Smooth muscle cell (in vitro differentiated cells): ENCODE results near the gene HEXD. TPM values are rescaled to one million over a fixed set of nuclear protein-coding genes. Genes with fewer than 3 reads are reported as not detected.
"Not testable (repeated sequence)": the region's sequence is repeated elsewhere in the genome, so short reads cannot be mapped to it uniquely, and the experiment has no call there.

Source experiments
- DNase-seq: peaks from one replicate; lab custom pipeline; 2025; ENCODE audit not compliant: unreplicated experiment; lab: John Stamatoyannopoulos, UW
- H2AFZ ChIP-seq: fragments of 200-600 bp; sonication (generic); 2 replicates; pipeline ENCODE4 v1.6.0; 2016; ENCODE audit warnings: antibody characterized with exemption, low read depth, mild to moderate bottlenecking
- H3F3A ChIP-seq: fragments of 200-600 bp; sonication (generic); 2 replicates; pipeline ENCODE4 v1.6.0; 2017; ENCODE audit warnings: antibody characterized with exemption, low read depth
- H3K27ac ChIP-seq: fragments of 200-600 bp; sonication (generic); 2 replicates; pipeline ENCODE4 v1.5.1; 2016; ENCODE audit warnings: low read depth, mild to moderate bottlenecking
- H3K27me3 ChIP-seq: fragments of 200-600 bp; sonication (generic); 2 replicates; pipeline ENCODE4 v1.6.1; 2016; ENCODE audit warnings: low read depth, mild to moderate bottlenecking
- H3K36me3 ChIP-seq: fragments of 200-600 bp; sonication (generic); 2 replicates; pipeline ENCODE4 v1.5.1; 2016; ENCODE audit warnings: low read depth
- H3K4me1 ChIP-seq: fragments of 200-600 bp; sonication (generic); 2 replicates; pipeline ENCODE4 v1.5.1; 2016; ENCODE audit warnings: low read depth
- H3K4me2 ChIP-seq: fragments of 200-600 bp; sonication (generic); 2 replicates; pipeline ENCODE4 v1.6.0; 2016; ENCODE audit warnings: mild to moderate bottlenecking
- H3K4me3 ChIP-seq: fragments of 200-600 bp; sonication (generic); 2 replicates; pipeline ENCODE4 v1.5.1; 2016; ENCODE audit warnings: mild to moderate bottlenecking
- H3K79me2 ChIP-seq: fragments of 200-600 bp; sonication (generic); 2 replicates; pipeline ENCODE4 v1.6.0; 2016; ENCODE audit warnings: low read depth, mild to moderate bottlenecking
- H3K9ac ChIP-seq: fragments of 200-600 bp; sonication (generic); 2 replicates; pipeline ENCODE4 v1.6.0; 2016; ENCODE audit warnings: low read depth
- H3K9me3 ChIP-seq: fragments of 200-600 bp; sonication (generic); replicated peaks from 2 replicates; pipeline ENCODE4 v1.5.1; 2016; ENCODE audit warnings: low read depth
- H4K20me1 ChIP-seq: fragments of 200-600 bp; sonication (generic); 2 replicates; pipeline ENCODE4 v1.6.0; 2016; ENCODE audit warnings: low read depth
- WGBS: methylation state at CpG from one replicate; pipeline ENCODE4 v1.1.7; 2016; ENCODE audit warnings: low lambda C conversion rate; 5-methylcytosine and 5-hydroxymethylcytosine counted together
- polyA plus RNA-seq: library from polyadenylated mRNA; unstranded; fragments of >200 nt; fragmentation: Nextera tagmentation; extraction: Ambion mirVana; gene quantifications from 2 replicates; pipeline ENCODE4 v1.2.1, GENCODE V29; 2016
- total RNA-seq: library from RNA; depleted of rRNA; stranded (reverse); fragments of >200 nt; gene quantifications from 2 replicates; pipeline ENCODE4 v1.2.3, GENCODE V29; 2014
- TF ChIP-seq, protein P1 (sequence below): fragments of 200-600 bp; sonication (generic); IDR thresholded peaks from 2 replicates; pipeline ENCODE4 v1.5.1; 2017; ENCODE audit warnings: borderline replicate concordance, mild to moderate bottlenecking, antibody characterized with exemption; ENCODE audit not compliant: insufficient read depth, poor library complexity, severe bottlenecking

The HEXD gene
- total and polyA plus RNA-seq, 2 experiments from 2014 or later, result 1.5 to 9.2 TPM

DNA sequence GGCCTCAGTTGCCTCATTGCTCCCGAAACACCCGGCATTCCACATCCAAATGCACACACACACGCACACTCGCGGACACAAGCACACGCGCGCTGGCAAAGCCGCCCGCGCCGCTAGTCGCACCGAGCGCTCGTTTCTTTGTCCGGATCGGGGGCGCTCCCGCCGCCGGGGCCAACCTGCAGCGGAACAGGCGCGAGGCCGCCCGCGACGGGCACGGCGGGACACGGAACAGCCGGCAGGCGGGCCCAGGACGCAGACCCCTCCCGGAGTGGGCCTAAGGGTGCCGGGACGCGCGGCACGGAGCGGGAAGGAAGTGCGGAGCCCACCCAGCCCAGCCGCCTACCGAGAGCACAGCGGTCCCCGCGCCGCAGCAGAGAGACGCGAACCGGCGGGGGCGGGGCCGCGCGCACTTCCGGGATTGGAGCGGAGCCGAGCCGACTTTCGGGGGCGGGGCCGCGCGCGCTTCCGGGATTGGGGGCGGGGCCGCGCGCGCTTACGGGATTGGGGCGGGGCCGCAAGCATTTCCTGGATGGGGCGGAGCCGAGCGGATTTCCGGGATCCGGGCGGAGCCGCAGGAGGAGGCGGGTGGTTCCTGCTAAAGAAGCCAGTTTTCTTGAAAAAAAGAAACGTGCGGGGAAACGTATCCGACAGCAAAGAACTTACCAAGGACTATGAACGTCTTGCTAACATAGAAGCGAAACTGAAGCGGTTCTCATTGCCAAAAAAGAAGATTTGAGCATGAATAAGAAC is 32.4 kb downstream of the HEXD start, which contains the start of gene CYBC1:
Gene CYBC1 (minus strand): TSS at position 396 of the 750 bp plus-strand sequence. CDS start 1,498 bp downstream, outside the sequence.
- TF ChIP-seq, protein P1, sequence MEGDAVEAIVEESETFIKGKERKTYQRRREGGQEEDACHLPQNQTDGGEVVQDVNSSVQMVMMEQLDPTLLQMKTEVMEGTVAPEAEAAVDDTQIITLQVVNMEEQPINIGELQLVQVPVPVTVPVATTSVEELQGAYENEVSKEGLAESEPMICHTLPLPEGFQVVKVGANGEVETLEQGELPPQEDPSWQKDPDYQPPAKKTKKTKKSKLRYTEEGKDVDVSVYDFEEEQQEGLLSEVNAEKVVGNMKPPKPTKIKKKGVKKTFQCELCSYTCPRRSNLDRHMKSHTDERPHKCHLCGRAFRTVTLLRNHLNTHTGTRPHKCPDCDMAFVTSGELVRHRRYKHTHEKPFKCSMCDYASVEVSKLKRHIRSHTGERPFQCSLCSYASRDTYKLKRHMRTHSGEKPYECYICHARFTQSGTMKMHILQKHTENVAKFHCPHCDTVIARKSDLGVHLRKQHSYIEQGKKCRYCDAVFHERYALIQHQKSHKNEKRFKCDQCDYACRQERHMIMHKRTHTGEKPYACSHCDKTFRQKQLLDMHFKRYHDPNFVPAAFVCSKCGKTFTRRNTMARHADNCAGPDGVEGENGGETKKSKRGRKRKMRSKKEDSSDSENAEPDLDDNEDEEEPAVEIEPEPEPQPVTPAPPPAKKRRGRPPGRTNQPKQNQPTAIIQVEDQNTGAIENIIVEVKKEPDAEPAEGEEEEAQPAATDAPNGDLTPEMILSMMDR, result no peak
- 2% methylated on average over 76 of the region's 91 CpGs for WGBS
- peaks cover 17% of the 10 kb centered on the region for H3K79me2 ChIP-seq
- peak within 1 kb of the TSS; percentile 90 for H3K4me2 ChIP-seq
- H3K27ac ChIP-seq, result peak within 1 kb of the TSS; percentile 77
- peaks cover 15% of the 10 kb centered on the region for H3K4me1 ChIP-seq
- no peaks in the 10 kb centered on the region for H4K20me1 ChIP-seq
- no peaks in the 10 kb centered on the region for H3F3A ChIP-seq
- H3K9ac ChIP-seq, result peak within 1 kb of the TSS; percentile 76
- no peaks in the 10 kb centered on the region for H3K27me3 ChIP-seq
- peak within 1 kb of the TSS; percentile 91 for H2AFZ ChIP-seq
- DNase-seq, result peak; percentile 82
- peak within 1 kb of the TSS; percentile 97 for H3K4me3 ChIP-seq
- no peaks in the 10 kb centered on the region for H3K36me3 ChIP-seq
- H3K9me3 ChIP-seq, result no peaks in the 10 kb centered on the region

DNA sequence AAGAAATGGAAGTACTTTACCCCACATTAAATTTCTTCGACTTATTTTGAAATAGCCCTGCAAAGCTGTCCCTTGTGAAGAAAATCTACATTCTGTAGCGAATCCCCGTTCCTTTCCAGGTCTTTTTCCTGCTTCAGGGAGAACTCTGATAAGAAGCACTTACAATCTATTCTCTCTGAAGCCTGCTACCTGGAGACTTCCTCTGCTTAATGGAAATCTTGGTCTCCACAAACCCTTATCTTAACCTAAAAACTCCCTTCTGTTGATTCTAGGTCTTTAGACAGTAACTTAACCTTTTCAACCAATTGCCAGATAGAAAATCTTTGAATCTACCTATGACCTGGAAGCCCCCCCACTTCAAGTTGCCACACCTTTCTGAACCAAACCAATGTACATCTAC is 34.0 kb downstream of the HEXD start:
- DNase-seq, result no peak
- Histone ChIP-seq H3K9me3 (no peaks in the 10 kb centered on the region), H3K4me2 (no peak overlapping the region), H3K4me3 (no peak overlapping the region), H3K36me3 (no peaks in the 10 kb centered on the region), H2AFZ (no peak overlapping the region), H4K20me1 (no peaks in the 10 kb centered on the region), H3K79me2 (peaks cover 17% of the 10 kb centered on the region), H3K4me1 (peaks cover 15% of the 10 kb centered on the region), H3F3A (no peaks in the 10 kb centered on the region), H3K27me3 (no peaks in the 10 kb centered on the region), H3K9ac (no peak overlapping the region), H3K27ac (no peak overlapping the region)
- WGBS, result 97% methylated on average over 3 of the region's 3 CpGs
- TF ChIP-seq, protein P1, result no peak

DNA sequence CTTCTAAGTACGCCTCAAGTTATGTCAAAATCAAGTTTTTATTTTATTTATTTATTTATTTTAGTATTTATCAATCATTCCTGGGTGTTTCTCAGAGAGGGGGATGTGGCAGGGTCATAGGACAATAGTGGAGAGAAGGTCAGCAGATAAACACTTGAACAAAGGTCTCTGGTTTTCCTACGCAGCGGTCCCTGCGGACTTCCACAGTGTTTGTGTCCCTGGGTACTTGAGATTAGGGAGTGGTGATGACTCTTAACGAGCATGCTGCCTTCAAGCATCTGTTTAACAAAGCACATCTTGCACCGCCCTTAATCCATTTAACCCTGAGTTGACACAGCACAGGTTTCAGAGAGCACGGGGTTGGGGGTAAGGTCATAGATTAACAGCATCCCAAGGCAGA is 35.0 kb downstream of the HEXD start:
- not testable (repeated sequence) for H3K4me3 ChIP-seq, H3K9me3 ChIP-seq, DNase-seq, H3K4me2 ChIP-seq, H3K9ac ChIP-seq, H4K20me1 ChIP-seq, H3F3A ChIP-seq, H3K27me3 ChIP-seq, H2AFZ ChIP-seq, H3K36me3 ChIP-seq, H3K27ac ChIP-seq
- Histone ChIP-seq H3K79me2 (peaks cover 17% of the 10 kb centered on the region), H3K4me1 (peaks cover 20% of the 10 kb centered on the region)
- 89% methylated on average over 7 of the region's 7 CpGs for WGBS

GRCh38 chr17:82453706-82454105 is 35.6 kb downstream of the HEXD start:
- H3K4me1 ChIP-seq, result peaks cover 20% of the 10 kb centered on the region
- H3K9ac ChIP-seq, H3F3A ChIP-seq, H3K4me2 ChIP-seq, H3K36me3 ChIP-seq, H3K4me3 ChIP-seq, H2AFZ ChIP-seq, DNase-seq, H3K9me3 ChIP-seq, H3K27ac ChIP-seq, H4K20me1 ChIP-seq, H3K27me3 ChIP-seq: not testable (repeated sequence)
- WGBS, result 97% methylated on average over 21 of the region's 21 CpGs
- H3K79me2 ChIP-seq, result peaks cover 17% of the 10 kb centered on the region
